Erythroblast (primary cell): Measurements from ENCODE around the gene VSIG8.

Experiments used
- GATA1 ChIP-seq: IDR thresholded peaks from 2 replicates; pipeline ENCODE4 v1.6.1; 2011; ENCODE audit warnings: low read depth, mild to moderate bottlenecking, control low read depth, low read length, moderate library complexity
- POLR2A ChIP-seq: IDR thresholded peaks from 2 replicates; pipeline ENCODE4 v1.6.1; 2011; ENCODE audit warnings: mild to moderate bottlenecking, low read length

- TF ChIP-seq POLR2A (no peak), GATA1 (no peak)
Measured at GRCh38 chr1:159847231-159847630, 15.2 kb downstream of the VSIG8 start.
